GM21367 (cell line): Measurements from ENCODE around the gene AP5M1.
"Not testable (repeated sequence)": the region's sequence is repeated elsewhere in the genome, so short reads cannot be mapped to it uniquely, and the experiment has no call there.

ENCODE experiments used
- ATAC-seq: cut with Tn5 transposase; IDR thresholded peaks from one replicate; pipeline ENCODE4 v1.9.1; 2021; ENCODE audit not compliant: unreplicated experiment

The AP5M1 gene, protein sequence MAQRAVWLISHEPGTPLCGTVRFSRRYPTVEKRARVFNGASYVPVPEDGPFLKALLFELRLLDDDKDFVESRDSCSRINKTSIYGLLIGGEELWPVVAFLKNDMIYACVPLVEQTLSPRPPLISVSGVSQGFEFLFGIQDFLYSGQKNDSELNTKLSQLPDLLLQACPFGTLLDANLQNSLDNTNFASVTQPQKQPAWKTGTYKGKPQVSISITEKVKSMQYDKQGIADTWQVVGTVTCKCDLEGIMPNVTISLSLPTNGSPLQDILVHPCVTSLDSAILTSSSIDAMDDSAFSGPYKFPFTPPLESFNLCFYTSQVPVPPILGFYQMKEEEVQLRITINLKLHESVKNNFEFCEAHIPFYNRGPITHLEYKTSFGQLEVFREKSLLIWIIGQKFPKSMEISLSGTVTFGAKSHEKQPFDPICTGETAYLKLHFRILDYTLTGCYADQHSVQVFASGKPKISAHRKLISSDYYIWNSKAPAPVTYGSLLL

GRCh38 chr14:57268161-57269069 is at the start of gene AP5M1, which contains the start of gene EXOC5:
AP5M1 (plus strand) TSS chr14:57268971; CDS start chr14:57269315, 344 bp downstream.
EXOC5 (minus strand) TSS chr14:57268905; CDS start chr14:57268648, 257 bp downstream.
- ATAC-seq: peak; percentile 85

GRCh38 chr14:57221931-57222330 is 46.8 kb upstream of the AP5M1 start:
- no peak for ATAC-seq

DNA sequence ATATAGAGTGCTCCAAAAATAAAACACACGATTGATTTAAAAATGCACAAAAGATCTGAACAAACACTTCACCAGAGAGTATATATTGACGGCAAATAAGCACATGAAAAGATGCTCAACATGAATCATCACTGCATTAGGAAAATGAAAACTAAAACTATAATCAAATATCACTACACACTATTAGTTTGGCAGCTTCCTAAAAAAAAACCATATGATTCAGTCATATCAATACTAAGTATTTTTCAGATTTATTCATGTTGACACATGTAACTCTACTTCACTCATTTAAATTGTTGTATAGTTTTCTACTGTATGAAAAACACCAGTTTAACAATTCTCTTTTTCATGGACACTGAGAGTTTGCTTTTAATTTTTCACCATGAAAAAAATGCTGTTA is 41.7 kb upstream of the AP5M1 start:
- no peak for ATAC-seq

GRCh38 chr14:57228320-57228719 is 40.5 kb upstream of the AP5M1 start:
- not testable (repeated sequence) for ATAC-seq

GRCh38 chr14:57232006-57232405 is 36.8 kb upstream of the AP5M1 start:
- ATAC-seq: no peak

DNA sequence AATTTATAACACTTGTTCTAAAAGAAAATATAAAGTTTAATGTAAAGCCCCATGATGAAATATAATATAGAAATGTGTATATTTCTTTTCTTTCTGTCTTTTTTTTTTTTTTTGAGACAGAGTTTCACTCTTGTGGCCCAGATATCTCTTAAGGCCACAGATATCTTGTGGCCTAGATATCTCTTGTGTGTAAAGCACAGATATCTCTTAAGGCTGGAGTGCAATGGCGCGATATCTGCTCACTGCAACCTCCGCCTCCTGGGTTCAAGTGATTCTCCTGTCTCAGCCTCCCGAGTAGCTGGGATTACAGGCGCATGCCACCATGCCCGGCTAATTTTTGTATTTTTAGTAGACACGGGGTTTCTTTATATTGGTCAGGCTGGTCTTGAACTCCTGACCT is 28.7 kb upstream of the AP5M1 start:
- ATAC-seq: not testable (repeated sequence)

DNA sequence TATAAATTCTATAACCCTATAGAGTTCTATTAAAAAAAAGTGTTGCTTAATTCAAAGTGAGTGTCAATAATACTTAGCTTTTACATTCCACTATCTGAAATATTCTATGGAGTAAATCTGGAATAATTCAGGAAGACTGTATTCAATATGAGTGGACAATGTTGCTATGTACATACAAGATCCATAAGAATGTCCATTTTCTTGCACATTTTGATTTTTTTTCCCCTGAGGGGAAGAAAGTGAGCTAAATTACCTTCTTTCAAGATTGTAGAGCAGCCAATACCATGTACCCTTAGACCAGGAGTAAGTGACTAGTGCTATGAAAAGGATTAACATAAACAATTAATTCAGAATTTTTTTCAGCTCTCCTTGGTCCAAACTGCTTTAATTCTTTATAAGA is 25.5 kb upstream of the AP5M1 start:
- ATAC-seq: no peak

GRCh38 chr14:57244106-57244505 is 24.7 kb upstream of the AP5M1 start:
- ATAC-seq: no peak

GRCh38 chr14:57245941-57246340 is 22.8 kb upstream of the AP5M1 start:
- no peak for ATAC-seq

- no peak for ATAC-seq
These were observed 21.7 kb upstream of the AP5M1 start for GRCh38 chr14:57246933-57247657.

GRCh38 chr14:57254884-57255283 is 13.9 kb upstream of the AP5M1 start:
- peak; percentile 85 for ATAC-seq

- not testable (repeated sequence) for ATAC-seq
These were observed 10.6 kb upstream of the AP5M1 start for GRCh38 chr14:57258221-57258620.

DNA sequence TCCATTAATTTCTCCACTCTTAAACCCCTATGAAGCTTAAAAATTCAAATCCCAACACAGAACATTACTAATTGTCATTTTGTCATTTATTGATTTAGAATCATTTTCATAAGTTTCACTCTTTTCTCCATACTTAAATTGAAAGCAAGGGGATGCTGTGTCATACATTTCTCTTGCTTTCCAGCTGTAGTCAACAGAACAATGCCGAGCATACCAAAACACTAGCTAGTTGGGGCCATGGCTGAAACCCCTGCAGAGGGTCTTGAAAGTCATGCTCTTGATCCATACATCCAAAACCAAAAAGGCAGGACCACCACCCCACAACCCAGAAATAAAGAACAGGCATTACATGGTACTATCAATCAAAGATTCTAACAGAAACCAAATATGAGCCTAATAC is 9.1 kb upstream of the AP5M1 start:
- no peak for ATAC-seq

GRCh38 chr14:57261604-57262003 is 7.2 kb upstream of the AP5M1 start:
- ATAC-seq: no peak

DNA sequence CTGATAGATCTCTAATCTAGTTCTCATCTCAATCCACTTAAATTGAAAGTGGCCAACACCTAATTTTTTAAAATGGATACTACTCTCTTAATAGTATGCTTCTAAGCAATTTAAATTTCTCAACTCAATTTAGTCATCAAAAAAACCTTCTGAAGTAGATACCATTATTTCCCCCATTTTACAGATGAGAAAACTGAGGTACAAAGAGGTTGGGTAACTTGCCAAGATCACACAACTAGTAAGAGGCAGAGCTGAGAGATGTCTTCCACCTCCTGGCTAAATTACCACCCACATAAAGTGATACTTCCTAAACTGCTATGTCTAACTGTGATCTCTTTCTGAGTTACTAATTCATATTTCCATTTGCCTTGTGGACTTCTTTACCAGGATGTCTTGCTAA is 6.7 kb upstream of the AP5M1 start:
- no peak for ATAC-seq

DNA sequence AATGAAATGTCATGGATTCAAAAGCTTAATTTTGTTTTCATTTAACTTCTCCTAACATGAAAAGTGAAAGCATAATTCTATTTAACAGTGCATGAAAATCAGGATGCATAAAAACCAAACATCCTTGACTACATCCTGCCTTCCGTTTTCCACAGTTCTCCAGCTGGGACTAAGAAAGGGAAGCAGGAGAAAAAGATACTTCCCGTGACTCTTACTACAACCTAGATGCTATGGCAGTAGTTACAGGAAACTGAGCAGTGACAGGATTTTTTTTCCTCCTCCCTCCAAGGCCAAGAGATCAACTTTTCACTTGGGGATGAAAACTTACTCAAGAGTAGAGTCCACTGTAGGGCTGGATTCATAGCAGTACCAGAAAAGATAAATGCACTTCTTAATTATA is 2.7 kb upstream of the AP5M1 start:
- ATAC-seq: no peak

GRCh38 chr14:57273236-57273635 is 4.5 kb downstream of the AP5M1 start:
- no peak for ATAC-seq

- no peak for ATAC-seq
These were observed 5.8 kb downstream of the AP5M1 start for GRCh38 chr14:57274551-57274950.

DNA sequence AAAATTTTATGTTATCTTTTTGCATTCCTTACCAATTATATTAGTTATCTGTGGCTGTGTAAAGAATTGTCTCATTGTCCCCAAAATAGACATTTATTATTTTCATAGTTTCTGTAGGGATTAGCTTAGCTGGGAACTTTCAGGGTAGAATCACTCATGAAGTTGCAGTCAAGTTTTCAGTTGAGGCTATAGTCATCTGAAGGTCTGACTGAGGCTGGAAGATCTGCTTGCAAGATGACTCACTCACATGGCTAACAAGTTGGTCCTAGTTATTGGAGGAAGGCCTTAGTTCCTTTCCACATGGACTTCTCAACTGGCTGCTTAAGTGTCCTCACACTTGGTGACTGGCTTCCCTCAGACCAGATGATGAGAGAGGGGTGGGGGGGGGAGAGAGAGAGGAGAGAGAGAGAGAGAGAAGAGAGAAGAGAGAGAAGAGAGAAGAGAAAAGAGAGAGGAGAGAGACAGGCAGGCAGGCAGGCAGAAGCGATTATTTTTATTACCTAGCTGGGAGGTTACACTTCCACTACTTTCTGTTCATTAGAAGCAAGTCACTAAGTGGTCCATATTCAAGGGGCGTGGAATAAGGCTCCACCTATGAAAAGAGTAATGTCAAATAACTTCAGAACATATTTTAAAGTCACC is 6.4 kb downstream of the AP5M1 start:
- no peak for ATAC-seq

- ATAC-seq: no peak
These were observed 8.3 kb downstream of the AP5M1 start for GRCh38 chr14:57277062-57277461.

GRCh38 chr14:57287745-57288144 is 19.0 kb downstream of the AP5M1 start:
- ATAC-seq: no peak
